HepG2 (cell line): ENCODE measurements around the gene APPBP2. TPM values are rescaled to one million over a fixed set of nuclear protein-coding genes. Genes with fewer than 3 reads are reported as not detected.

Source experiments
- ATAC-seq: fragments of 200-7000 bp; cut with Tn5 transposase; 3 replicates; pipeline ENCODE4 v1.9.1; 2020; ENCODE audit warnings: mild to moderate bottlenecking, moderate library complexity
- BruUV-seq: library from RNA; stranded (reverse); fragments of 400-500 nt; replicated peaks from 2 replicates; lab custom pipeline; 2021; lab: Mats Ljungman, UMichigan
- CTCF ChIA-PET: fragments of 300-600 bp; formaldehyde crosslinking; extraction: SDS; loops from one replicate; lab custom pipeline; 2021; ENCODE audit warnings: low total read pairs, inconsistent platforms, low intra/inter-chr PET ratio; lab: Yijun Ruan, JAX
- POLR2A ChIA-PET: fragments of 350-600 bp; sonication (Branson Sonifier 250); formaldehyde crosslinking; loops from one replicate; lab custom pipeline; 2020; ENCODE audit warnings: antibody characterized with exemption, inconsistent platforms; lab: Yijun Ruan, JAX
- DNase-seq: peaks from one replicate; pipeline ENCODE4 v3.0.0-alpha.2; 2015; ENCODE audit warnings: low spot score
- FAIRE-seq: peaks from 3 replicates; lab custom pipeline; 2011; peaks lifted over from hg19 to GRCh38; lab: Jason Lieb, UNC
- H2AFZ ChIP-seq: one replicate; pipeline ENCODE4 v1.6.1; 2011; ENCODE audit warnings: low read length, inconsistent platforms
- H3K27ac ChIP-seq: fragments of 300-600 bp; 3 replicates; pipeline ENCODE4 v1.8.0; 2011; ENCODE audit warnings: mixed run types, mild to moderate bottlenecking, mixed read lengths, low read length, inconsistent platforms; ENCODE audit not compliant: insufficient read depth; ENCODE audit errors: extremely low read length
- H3K27me3 ChIP-seq, 2 experiments: fragments of 200-600 bp in 1 of 2; 2 replicates in 1 of 2; 3 replicates in 1 of 2; pipeline versions ENCODE4 v1.6.0 to v1.8.0; 2011; ENCODE audit warnings: low read length in 2 of 2, mild to moderate bottlenecking in 2 of 2, moderate library complexity in 2 of 2, inconsistent platforms in 1 of 2; ENCODE audit not compliant: insufficient read depth in 2 of 2, control insufficient read depth in 1 of 2
- H3K36me3 ChIP-seq, 2 experiments: fragments of 200-600 bp in 1 of 2; replicated peaks in 1 of 2; 2 replicates in 1 of 2; 3 replicates in 1 of 2; pipeline versions ENCODE4 v1.5.1 to v1.8.0; 2011; ENCODE audit warnings: low read length in 2 of 2, inconsistent platforms in 1 of 2; ENCODE audit not compliant: insufficient read depth in 2 of 2, control insufficient read depth in 1 of 2
- H3K4me1 ChIP-seq: 2 replicates; pipeline ENCODE4 v1.5.1; 2012; ENCODE audit warnings: low read length, inconsistent platforms; ENCODE audit not compliant: insufficient read depth
- H3K4me2 ChIP-seq: 2 replicates; pipeline ENCODE4 v1.6.0; 2011; ENCODE audit warnings: low read depth, low read length, inconsistent platforms
- H3K4me3 ChIP-seq, 3 experiments: fragments of 200-600 bp in 1 of 3; sonication (generic), shearing (Covaris generic) in 1 of 3; replicated peaks in 1 of 3; 2 replicates each; pipeline ENCODE4 v1.5.1; 2011 to 2016; ENCODE audit warnings: low read length in 3 of 3, inconsistent platforms in 2 of 3, low read depth in 2 of 3, mild to moderate bottlenecking in 2 of 3, control low read depth in 1 of 3, mixed read lengths in 1 of 3; ENCODE audit not compliant: insufficient read depth in 1 of 3
- H3K79me2 ChIP-seq: one replicate; pipeline ENCODE4 v1.6.1; 2011; ENCODE audit warnings: low read length, inconsistent platforms; ENCODE audit not compliant: insufficient read depth
- H3K9ac ChIP-seq: 2 replicates; pipeline ENCODE4 v1.6.0; 2011; ENCODE audit warnings: mild to moderate bottlenecking, low read depth, low read length, inconsistent platforms; ENCODE audit not compliant: insufficient read depth
- H3K9me3 ChIP-seq: 2 replicates; pipeline ENCODE4 v1.5.1; 2012; ENCODE audit warnings: mild to moderate bottlenecking, low read length
- H4K20me1 ChIP-seq: 2 replicates; pipeline ENCODE4 v1.6.0; 2011; ENCODE audit warnings: inconsistent platforms, mild to moderate bottlenecking, low read length, moderate library complexity; ENCODE audit not compliant: insufficient read depth
- HOXA5 ChIP-seq: sonication (generic); formaldehyde crosslinking; IDR thresholded peaks from 2 replicates; pipeline ENCODE4 v1.4.0; 2020; ENCODE audit warnings: missing genetic modification reagents
- JUND ChIP-seq: sonication (generic); formaldehyde crosslinking; IDR thresholded peaks from 2 replicates; pipeline ENCODE4 v1.8.0; 2022; ENCODE audit warnings: mild to moderate bottlenecking, missing genetic modification reagents
- KAT8 ChIP-seq: IDR thresholded peaks from 2 replicates; pipeline ENCODE4 v1.6.1; 2016; ENCODE audit warnings: missing genetic modification reagents, missing compliant biosample characterization
- MEF2D ChIP-seq: sonication (generic); formaldehyde crosslinking; IDR thresholded peaks from 2 replicates; pipeline ENCODE4 v1.5.1; 2020; ENCODE audit warnings: mild to moderate bottlenecking, missing genetic modification reagents
- NR2C2 ChIP-seq: sonication (generic); formaldehyde crosslinking; IDR thresholded peaks from 2 replicates; pipeline ENCODE4 v1.4.0; 2020; ENCODE audit warnings: missing genetic modification reagents, mild to moderate bottlenecking, moderate library complexity, borderline replicate concordance
- SNAPC2 ChIP-seq: sonication (generic); formaldehyde crosslinking; IDR thresholded peaks from 2 replicates; pipeline ENCODE4 v1.8.1; 2022; ENCODE audit warnings: mild to moderate bottlenecking, missing genetic modification reagents
- TSC22D2 ChIP-seq: sonication (generic); formaldehyde crosslinking; IDR thresholded peaks from 2 replicates; pipeline ENCODE4 v1.5.1; 2020; ENCODE audit warnings: missing genetic modification reagents, mild to moderate bottlenecking, borderline replicate concordance
- ZNF180 ChIP-seq: sonication (generic); formaldehyde crosslinking; IDR thresholded peaks from 2 replicates; pipeline ENCODE4 v1.4.0; 2020; ENCODE audit warnings: low read depth, missing genetic modification reagents, borderline replicate concordance
- ZNF256 ChIP-seq: sonication (generic); formaldehyde crosslinking; conservative IDR thresholded peaks from 2 replicates; pipeline ENCODE4 v1.4.0; 2020; ENCODE audit warnings: missing genetic modification reagents
- ZNF615 ChIP-seq: sonication (generic); formaldehyde crosslinking; IDR thresholded peaks from 2 replicates; pipeline ENCODE4 v1.5.0; 2020; ENCODE audit warnings: mild to moderate bottlenecking, missing genetic modification reagents, borderline replicate concordance
- ZNF713 ChIP-seq: sonication (generic); formaldehyde crosslinking; IDR thresholded peaks from 2 replicates; pipeline ENCODE4 v1.4.0; 2020; ENCODE audit warnings: mild to moderate bottlenecking, missing genetic modification reagents
- ZSCAN31 ChIP-seq: sonication (generic); formaldehyde crosslinking; IDR thresholded peaks from 2 replicates; pipeline ENCODE4 v1.5.0; 2020; ENCODE audit warnings: low read depth, mild to moderate bottlenecking, missing genetic modification reagents
- WGBS: methylation state at CpG from one replicate; pipeline ENCODE4 v1.1.6; 2017; ENCODE audit warnings: low lambda C conversion rate; 5-methylcytosine and 5-hydroxymethylcytosine counted together
- in situ Hi-C: cut with HindIII; loops from 2 replicates; pipeline ENCODE4 v1.10.0; 2017; ENCODE audit warnings: low pct_unique_long_range_greater_than_20kb; ENCODE audit not compliant: extremely low pct_ligation_motif_present
- intact Hi-C: fragments of 100-400 bp; cut with micrococcal nuclease; formaldehyde crosslinking; loops from one replicate; pipeline ENCODE4 v1.10.0; 2022; ENCODE audit not compliant: unreplicated experiment
- polyA plus RNA-seq, 8 experiments: library from polyadenylated mRNA; depleted of rRNA in 3 of 8; stranded (reverse) in 7 of 8; unstranded in 1 of 8; fragments of >200 nt; fragmentation: Illumina TruSeq in 4 of 8; extraction: Trizol in 4 of 8; gene quantifications; 2 replicates each; pipeline versions ENCODE4 v1.2.1 to v1.2.3, GENCODE V29; 2011 to 2016; ENCODE audit warnings: low read depth in 4 of 8, missing spikeins in 1 of 8, mixed read lengths in 1 of 8; ENCODE audit not compliant: insufficient read depth in 1 of 8
- total RNA-seq, 5 experiments: library from RNA; depleted of rRNA; stranded (reverse); fragments of >200 nt; fragmentation: Illumina TruSeq; extraction: Trizol; gene quantifications; 2 replicates each; pipeline ENCODE4 v1.2.3, GENCODE V29; 2016; ENCODE audit warnings: low read depth in 1 of 5
- TF ChIP-seq, protein P1 (sequence below): sonication (generic); formaldehyde crosslinking; IDR thresholded peaks from 2 replicates; pipeline ENCODE4 v1.5.1; 2020; ENCODE audit warnings: missing genetic modification reagents, mild to moderate bottlenecking, borderline replicate concordance
- TF ChIP-seq, protein P2 (sequence below): sonication (generic); formaldehyde crosslinking; IDR thresholded peaks from 2 replicates; pipeline ENCODE4 v1.4.0; 2020; ENCODE audit warnings: missing genetic modification reagents
- TF ChIP-seq, protein P3 (sequence below): sonication (generic); formaldehyde crosslinking; IDR thresholded peaks from 2 replicates; pipeline ENCODE4 v1.4.0; 2020; ENCODE audit warnings: missing genetic modification reagents, mild to moderate bottlenecking, borderline replicate concordance

Gene APPBP2
- total and polyA plus RNA-seq, 2 of the 13 experiments (the other 11 are each of a cell fraction or from before 2014, with no cell fraction given) = 17.5 to 45.8 TPM

GRCh38 chr17:60524463-60525327 is 1.3 kb downstream of the APPBP2 start:
- H2AFZ ChIP-seq = no peak overlapping the region
- DNase-seq (no peak), ATAC-seq (no peak), FAIRE-seq (no peak)
- CTCF ChIA-PET = no interaction called here
- peak overlapping the region; percentile 84 for H3K4me2 ChIP-seq
- H4K20me1 ChIP-seq = peaks cover 37% of the 10 kb centered on the region
- no peaks in the 10 kb centered on the region for H3K9me3 ChIP-seq
- peaks cover 68% of the 10 kb centered on the region for H3K79me2 ChIP-seq
- 15% methylated on average over 9 of the region's 9 CpGs for WGBS
- peaks cover 0 to 4% of the 10 kb centered on the region in 2 experiments; a peak in 1 of 5 replicates for H3K27me3 ChIP-seq
- peaks cover 40% of the 10 kb centered on the region for H3K4me1 ChIP-seq
- H3K4me3 ChIP-seq = peak overlapping the region; percentile 93 to 98 (median 95)
- H3K27ac ChIP-seq = peak overlapping the region; percentile 96
- no TSS peak for BruUV-seq
- peak overlapping the region; percentile 95 for H3K9ac ChIP-seq
- H3K36me3 ChIP-seq = peaks cover 2 to 14% of the 10 kb centered on the region in 2 experiments; a peak in 3 of 5 replicates
- POLR2A ChIA-PET = interaction anchor here (0.7 to 2.9 kb wide), 3 partner anchors 35 to 1356 kb away, joined by 3 to 38 read pairs (median 22); partner anchors contain the start of gene PPM1D
- intact Hi-C loops (loop anchor here (1.0 to 2.0 kb wide), 2 partner anchors 36 to 381 kb away; no protein-coding TSS in a partner anchor), in situ Hi-C loops (no loop called here)
- TF ChIP-seq ZNF615 (CRISPR knock-in tag) (0 out of 2 replicates have a peak, but pooled peaks have one; percentile 22), MEF2D (CRISPR knock-in tag) (0 out of 2 replicates have a peak, but pooled peaks have one; percentile 12), SNAPC2 (CRISPR knock-in tag) (no peak), TSC22D2 (CRISPR knock-in tag) (no peak), JUND (CRISPR knock-in tag) (no peak), KAT8 (CRISPR knock-in tag) (no peak), NR2C2 (peak; percentile 21; the same call in 1 of the 2 replicates), ZNF180 (CRISPR knock-in tag) (no peak), ZNF256 (CRISPR knock-in tag) (no peak), ZSCAN31 (CRISPR knock-in tag) (no peak), ZNF713 (no peak), HOXA5 (0 out of 2 replicates have a peak, but pooled peaks have one; percentile 42)
- TF ChIP-seq, protein P1, sequence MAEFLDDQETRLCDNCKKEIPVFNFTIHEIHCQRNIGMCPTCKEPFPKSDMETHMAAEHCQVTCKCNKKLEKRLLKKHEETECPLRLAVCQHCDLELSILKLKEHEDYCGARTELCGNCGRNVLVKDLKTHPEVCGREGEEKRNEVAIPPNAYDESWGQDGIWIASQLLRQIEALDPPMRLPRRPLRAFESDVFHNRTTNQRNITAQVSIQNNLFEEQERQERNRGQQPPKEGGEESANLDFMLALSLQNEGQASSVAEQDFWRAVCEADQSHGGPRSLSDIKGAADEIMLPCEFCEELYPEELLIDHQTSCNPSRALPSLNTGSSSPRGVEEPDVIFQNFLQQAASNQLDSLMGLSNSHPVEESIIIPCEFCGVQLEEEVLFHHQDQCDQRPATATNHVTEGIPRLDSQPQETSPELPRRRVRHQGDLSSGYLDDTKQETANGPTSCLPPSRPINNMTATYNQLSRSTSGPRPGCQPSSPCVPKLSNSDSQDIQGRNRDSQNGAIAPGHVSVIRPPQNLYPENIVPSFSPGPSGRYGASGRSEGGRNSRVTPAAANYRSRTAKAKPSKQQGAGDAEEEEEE (CRISPR knock-in tag) = no peak
- TF ChIP-seq, protein P2, sequence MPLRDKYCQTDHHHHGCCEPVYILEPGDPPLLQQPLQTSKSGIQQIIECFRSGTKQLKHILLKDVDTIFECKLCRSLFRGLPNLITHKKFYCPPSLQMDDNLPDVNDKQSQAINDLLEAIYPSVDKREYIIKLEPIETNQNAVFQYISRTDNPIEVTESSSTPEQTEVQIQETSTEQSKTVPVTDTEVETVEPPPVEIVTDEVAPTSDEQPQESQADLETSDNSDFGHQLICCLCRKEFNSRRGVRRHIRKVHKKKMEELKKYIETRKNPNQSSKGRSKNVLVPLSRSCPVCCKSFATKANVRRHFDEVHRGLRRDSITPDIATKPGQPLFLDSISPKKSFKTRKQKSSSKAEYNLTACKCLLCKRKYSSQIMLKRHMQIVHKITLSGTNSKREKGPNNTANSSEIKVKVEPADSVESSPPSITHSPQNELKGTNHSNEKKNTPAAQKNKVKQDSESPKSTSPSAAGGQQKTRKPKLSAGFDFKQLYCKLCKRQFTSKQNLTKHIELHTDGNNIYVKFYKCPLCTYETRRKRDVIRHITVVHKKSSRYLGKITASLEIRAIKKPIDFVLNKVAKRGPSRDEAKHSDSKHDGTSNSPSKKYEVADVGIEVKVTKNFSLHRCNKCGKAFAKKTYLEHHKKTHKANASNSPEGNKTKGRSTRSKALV (CRISPR knock-in tag) = 0 out of 2 replicates have a peak, but pooled peaks have one; percentile 42
- TF ChIP-seq, protein P3, sequence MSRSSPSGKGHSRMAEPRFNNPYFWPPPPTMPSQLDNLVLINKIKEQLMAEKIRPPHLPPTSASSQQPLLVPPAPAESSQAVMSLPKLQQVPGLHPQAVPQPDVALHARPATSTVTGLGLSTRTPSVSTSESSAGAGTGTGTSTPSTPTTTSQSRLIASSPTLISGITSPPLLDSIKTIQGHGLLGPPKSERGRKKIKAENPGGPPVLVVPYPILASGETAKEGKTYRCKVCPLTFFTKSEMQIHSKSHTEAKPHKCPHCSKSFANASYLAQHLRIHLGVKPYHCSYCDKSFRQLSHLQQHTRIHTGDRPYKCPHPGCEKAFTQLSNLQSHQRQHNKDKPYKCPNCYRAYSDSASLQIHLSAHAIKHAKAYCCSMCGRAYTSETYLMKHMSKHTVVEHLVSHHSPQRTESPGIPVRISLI = peak; percentile 65; the same call in 1 of the 2 replicates
